ENCODE results near the gene MINPP1. TPM values are rescaled to one million over a fixed set of nuclear protein-coding genes. Genes with fewer than 3 reads are reported as not detected.

MINPP1 gene
- total RNA-seq, 1 donor from 2014 or later, result 5.2 TPM

DNA sequence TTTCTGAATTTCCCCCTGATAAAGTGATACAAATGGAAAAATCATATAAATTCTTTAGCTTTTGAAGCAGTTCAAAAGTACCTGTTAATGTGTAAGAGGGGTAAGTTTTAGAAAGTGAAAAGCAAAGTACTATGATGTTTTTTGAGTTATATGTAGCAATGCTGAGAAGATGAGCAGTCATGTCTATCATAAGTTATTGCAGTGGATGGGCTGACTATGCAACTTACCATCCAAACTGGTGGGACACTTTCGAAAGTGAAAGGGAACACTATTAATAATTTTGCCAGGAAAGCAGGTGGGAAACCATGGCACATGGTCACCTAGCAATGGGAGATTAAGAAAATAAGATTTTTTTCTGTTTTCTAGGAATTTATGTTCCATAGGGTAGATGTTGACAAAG, 4.1 kb downstream of the MINPP1 start:
- ATAC-seq, result no peak
- intact Hi-C loops (cut with DNase I), result no loop called here
- DNase-seq (ENCODE audit: missing footprints), result no peak

DNA sequence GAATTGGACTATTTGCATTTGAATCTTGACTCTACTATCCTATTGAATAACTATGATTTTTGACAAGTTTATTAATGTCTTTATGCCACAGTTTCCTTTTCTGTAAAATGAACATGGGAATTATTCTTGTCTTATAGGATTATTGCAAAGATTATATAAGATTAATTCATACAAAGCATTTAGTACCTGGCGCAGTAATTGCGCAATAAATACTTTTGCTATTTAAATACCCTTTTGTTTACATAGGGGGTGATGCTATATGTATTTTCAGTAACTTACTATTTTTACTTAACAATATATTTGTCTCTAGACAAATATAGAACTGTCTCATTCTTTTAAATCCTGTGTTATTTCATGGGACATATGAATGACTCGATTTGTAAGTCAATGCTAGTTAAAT, 5.3 kb downstream of the MINPP1 start:
- ATAC-seq, result no peak
- intact Hi-C loops (cut with DNase I), result no loop called here
- no peak for DNase-seq (ENCODE audit: missing footprints)

- ATAC-seq, result no peak
- intact Hi-C loops (cut with DNase I), result no loop called here
- no peak for DNase-seq (ENCODE audit: missing footprints)
Observed at GRCh38 chr10:87511526-87511925, 6.8 kb downstream of the MINPP1 start.

- DNase-seq (ENCODE audit: missing footprints), result no peak
- intact Hi-C loops (cut with DNase I), result no loop called here
- no peak for ATAC-seq
Observed at GRCh38 chr10:87518937-87519336, 14.2 kb downstream of the MINPP1 start.

- DNase-seq (ENCODE audit: missing footprints) (no peak), ATAC-seq (no peak)
- intact Hi-C loops (cut with DNase I), result no loop called here
Observed at GRCh38 chr10:87519582-87519981, 14.9 kb downstream of the MINPP1 start.

DNA sequence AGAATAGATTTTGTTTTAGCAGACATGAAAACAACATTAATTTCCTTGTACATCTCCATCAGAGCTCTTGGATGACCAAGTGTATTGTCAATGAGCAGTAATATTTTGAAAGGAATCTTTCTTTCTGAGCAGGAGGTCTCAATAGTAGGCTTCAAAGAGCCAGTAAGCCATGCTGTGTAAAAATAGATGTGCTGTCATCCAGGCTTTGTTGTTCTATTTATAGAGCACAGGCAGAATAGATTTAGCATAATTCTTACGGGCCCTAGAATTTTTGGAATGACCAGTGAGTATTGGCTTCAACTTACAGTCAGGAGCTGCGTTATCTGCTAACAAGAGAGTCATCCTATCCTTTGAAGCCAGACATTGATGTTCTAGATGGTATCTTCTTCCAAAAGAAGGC, 19.0 kb downstream of the MINPP1 start:
- DNase-seq (ENCODE audit: missing footprints) (no peak), ATAC-seq (peak; percentile 54)
- intact Hi-C loops (cut with DNase I), result no loop called here

DNA sequence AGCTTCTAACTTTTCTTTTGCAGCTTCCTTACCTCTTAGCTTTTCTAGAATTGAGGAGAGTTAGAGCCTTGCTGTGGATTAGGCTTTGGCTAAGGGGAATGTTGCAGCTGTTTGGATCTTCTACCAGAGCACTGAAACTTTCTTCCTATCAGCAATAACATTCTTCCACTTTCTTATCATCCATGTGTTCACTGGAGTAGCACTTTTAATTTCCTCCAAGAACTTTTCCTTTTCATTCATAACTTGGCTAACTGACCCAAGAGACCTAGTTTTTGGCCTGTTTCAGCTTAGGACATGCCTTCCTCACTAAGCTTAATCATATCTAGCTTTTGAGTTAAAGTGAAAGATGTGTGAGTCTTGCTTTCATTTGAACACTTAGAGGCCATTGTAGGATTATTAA, 19.6 kb downstream of the MINPP1 start:
- DNase-seq (ENCODE audit: missing footprints), result no peak
- ATAC-seq, result peak; percentile 70
- intact Hi-C loops (cut with DNase I), result no loop called here

- intact Hi-C loops (cut with DNase I), result loop anchor here (2.0 to 10.0 kb wide), 2 partner anchors 123 to 203 kb away; partner anchors contain the start of gene PAPSS2
- ATAC-seq (peak; percentile 57), DNase-seq (ENCODE audit: missing footprints) (no peak)
Observed at GRCh38 chr10:87531908-87532622, 27.4 kb downstream of the MINPP1 start.

DNA sequence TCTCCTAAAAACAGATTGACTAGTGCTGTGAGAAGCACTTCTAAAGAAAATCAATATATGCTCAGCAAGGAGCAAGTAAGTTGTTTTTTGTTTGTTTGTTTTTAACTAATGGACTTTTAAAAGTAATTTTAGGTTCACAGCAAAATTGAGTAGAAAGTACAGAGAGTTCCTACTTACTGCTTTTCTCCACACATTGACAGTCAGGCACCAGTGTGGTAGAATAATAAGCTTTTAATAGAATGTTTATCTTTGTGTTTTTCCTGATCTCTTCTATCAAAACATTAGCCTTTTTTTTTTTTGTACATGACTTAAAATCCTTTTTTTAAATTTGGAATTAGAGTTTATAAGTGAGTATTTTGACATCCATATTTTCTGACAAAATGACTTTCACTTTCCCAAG, 28.0 kb downstream of the MINPP1 start:
- no peak for DNase-seq (ENCODE audit: missing footprints)
- intact Hi-C loops (cut with DNase I), result loop anchor here (2.0 to 10.0 kb wide), 2 partner anchors 122 to 202 kb away; partner anchors contain the start of gene PAPSS2
- no peak for ATAC-seq

DNA sequence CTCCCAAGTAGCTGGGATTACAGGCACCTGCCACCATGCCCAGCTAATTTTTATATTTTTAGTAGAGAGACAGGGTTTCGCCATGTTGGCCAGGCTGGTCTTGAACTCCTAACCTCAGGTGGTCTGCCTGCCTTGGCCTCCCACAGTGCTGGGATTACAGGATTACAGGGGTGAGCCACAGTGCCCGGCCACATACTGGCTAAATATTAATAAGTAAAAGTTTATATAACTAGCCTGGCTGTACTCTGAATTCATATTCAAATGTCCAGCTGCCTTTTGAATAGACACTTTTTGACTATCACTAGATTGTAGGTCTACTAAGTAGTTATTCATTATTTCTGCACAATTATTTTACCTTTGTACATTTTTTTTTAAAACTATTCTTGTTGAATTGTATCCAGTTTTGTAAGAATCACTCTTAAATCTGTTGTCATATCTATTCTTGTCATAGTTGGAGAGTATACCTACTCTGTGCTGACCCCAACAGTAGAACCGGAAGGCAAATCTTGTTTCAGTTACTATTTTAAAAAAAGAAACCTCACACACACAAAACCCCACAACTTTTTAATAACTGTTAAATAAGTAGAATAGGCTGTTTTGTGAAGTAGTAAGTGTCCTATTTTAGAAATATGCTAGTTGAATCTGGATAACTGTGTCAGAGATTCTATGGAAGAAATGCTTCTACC, 29.6 kb downstream of the MINPP1 start:
- intact Hi-C loops (cut with DNase I), result loop anchor here (10.0 kb wide), 1 partner anchor 120 kb away; the partner anchor contains the start of gene PAPSS2
- DNase-seq (ENCODE audit: missing footprints), result no peak
- no peak for ATAC-seq

DNA sequence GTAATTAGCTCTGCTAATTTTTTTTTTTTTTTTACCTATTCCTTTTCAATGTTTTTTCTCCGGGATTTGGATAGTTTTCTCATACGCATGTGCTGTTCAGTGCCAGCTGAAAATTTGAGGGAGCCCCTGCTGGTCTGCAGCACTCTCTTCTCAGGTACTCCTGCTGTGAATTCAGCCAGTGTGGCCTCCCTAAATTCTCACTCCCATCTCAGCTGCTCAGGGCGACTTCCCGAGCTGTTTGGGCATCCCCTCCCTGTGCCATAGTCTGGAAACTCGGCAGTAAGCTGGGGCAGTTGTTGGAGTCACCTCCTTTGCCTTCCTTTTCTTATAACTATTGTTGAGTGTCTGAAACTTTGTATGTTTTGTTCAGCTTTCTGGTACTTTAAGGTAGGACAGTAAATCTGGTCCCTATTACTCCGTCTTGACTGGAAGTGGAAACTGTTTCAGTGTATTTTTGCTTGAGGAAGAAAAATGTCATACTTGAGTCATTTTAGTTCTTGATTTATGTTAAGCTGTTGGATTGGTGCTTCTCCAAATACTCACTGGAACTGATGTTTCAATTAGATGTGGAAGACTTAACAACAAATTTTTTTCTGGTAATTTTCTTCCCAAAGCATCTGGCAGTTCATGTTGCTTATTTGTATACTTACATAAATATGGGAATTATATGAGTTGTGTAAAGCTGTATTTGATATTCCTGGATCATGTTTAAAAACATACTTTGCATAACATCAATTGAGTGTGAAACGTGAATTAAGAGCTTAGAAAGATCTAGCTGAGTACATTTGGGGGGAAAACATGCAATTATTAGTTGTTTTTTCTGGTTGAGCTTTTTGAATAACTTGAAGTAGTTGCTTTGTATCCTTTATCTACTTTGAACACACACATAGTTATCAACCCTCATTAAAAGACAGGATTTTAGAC, 33.7 kb downstream of the MINPP1 start:
- ATAC-seq (no peak), DNase-seq (ENCODE audit: missing footprints) (no peak)
- intact Hi-C loops (cut with DNase I), result loop anchor here (10.0 kb wide), 1 partner anchor 116 kb away; the partner anchor contains the start of gene PAPSS2

DNA sequence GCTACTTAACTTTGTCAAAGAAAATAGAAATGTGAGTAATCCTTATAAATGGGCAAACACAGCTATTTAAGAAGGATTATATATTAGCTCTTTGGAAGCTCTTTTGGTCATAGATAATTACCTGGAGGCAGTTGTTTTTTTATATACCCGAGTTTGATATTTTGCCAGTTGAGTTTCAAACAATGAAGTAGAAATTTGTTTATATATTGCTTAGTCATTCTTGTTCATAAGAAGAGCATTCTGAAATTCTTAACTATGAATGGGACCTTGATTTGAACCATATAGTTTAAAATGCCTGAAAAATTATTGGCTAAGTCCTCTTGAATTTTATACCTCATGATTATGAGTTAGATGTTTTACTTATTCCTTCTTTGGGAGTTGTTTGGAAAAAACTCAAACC, 36.4 kb downstream of the MINPP1 start:
- intact Hi-C loops (cut with DNase I), result no loop called here
- ATAC-seq (no peak), DNase-seq (ENCODE audit: missing footprints) (no peak)

- intact Hi-C loops (cut with DNase I), result no loop called here
- no peak for ATAC-seq
- DNase-seq (ENCODE audit: missing footprints), result no peak
Observed at GRCh38 chr10:87544721-87545120, 40.0 kb downstream of the MINPP1 start.

DNA sequence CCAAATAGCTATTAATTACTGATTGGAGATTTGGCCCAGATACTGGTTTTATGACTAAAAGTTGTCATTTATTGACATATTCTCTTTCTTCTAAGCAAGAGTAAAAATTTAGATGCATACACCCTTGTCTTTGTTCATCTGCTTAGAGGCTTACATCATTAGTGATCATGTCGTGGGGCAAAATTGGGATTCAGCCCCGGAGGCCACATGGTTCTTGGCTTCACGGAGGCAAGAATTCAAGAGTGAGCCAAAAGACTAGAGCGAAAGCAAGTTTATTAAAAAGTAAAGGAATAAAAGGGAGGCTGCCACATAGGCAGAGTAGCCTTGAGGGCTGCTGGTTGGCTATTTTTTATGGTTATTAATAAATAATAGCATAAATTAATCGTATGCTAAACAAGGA, 41.1 kb downstream of the MINPP1 start:
- intact Hi-C loops (cut with DNase I), result no loop called here

DNA sequence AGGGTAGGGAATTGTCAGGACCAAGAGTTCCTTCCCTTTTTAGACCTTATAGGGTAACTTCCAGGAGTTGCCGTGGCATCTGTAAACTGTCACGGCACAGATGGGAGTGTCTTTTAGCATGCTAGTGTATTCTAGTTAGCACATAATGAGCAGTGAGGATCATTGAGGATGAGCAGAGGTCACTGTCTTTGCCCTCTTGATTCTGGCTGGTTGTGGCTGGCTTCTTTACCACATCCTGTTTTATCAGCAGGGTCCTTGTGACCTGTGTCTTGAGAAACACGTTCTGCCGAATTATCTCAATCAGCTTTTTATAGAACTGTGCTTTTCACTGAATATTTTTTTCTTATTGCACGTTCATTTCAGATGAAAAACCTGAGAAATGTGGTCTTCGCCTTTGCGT, 41.5 kb downstream of the MINPP1 start:
- DNase-seq (ENCODE audit: missing footprints) (no peak), ATAC-seq (no peak)
- intact Hi-C loops (cut with DNase I), result no loop called here

More for the DNA sequence above, 41.1 kb downstream of the MINPP1 start:
- DNase-seq (ENCODE audit: missing footprints), result no peak
- ATAC-seq, result no peak

DNA sequence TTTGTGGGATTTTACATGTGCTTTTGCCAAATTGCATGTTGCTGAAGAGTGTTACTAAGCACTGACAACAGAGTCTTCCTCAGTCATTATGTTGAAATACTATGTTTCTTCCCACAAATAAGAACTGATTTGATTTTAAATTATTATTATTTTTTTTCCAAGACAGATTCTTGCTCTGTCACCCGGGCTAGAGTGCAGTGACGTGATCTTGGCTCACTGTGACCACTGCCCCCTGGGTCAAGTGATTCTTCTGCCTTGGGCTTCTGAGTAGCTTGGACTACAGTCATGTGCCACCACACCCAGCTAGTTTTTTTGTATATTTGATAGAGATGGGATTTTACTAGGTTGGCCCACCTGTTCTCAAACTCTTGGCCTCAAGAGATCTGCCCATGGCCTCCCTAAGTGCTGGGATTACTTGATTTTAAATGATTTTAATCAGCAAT, 42.3 kb downstream of the MINPP1 start:
- ATAC-seq (no peak), DNase-seq (ENCODE audit: missing footprints) (no peak)
- intact Hi-C loops (cut with DNase I), result no loop called here

DNA sequence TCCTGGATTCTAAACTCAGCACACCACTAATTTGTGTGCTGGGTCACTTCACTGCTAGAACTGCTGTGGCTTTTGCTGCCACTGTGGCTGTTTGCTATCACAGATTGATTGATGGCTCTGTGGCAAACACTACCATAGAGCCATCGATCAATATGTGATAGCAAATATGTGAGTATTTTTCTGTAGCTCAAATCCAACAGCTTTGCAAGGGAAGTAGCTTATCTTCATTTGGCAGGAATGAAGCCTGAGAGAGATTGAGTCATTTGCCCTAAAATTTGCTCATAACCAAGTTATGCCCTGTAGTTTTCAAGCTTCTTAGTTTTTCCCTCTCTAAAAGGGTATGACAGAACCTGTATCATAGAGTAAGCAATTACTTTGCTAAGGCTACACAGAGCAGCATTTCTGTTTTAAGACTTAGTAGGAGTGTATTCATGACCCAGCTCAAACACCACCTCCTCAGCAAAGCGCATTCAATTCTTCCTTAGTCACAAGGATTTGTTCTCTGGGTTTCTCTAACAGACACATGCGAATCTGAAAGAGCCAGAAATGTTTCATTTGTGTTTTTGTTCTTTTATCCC, 43.1 kb downstream of the MINPP1 start:
- ATAC-seq (no peak), DNase-seq (ENCODE audit: missing footprints) (no peak)
- intact Hi-C loops (cut with DNase I), result no loop called here

DNA sequence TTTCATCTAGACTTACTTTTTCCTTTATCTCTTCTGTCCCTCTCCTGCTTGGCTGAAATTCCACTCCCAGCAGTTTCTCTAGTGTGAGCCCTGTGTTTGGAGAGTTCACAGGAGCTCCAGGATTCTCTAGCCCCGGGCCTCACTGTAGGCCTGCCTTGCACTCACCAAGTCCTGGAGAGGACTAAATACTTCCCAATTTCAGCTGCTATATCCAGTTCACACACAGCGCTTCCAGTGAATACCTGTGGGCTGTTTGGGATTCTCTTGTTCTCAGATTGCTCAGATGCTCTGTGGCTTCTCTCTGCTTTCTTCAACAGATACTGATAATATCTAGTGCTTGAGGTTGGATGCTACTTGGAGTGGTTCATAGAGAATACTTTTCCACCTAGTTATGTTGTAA, 46.0 kb downstream of the MINPP1 start:
- intact Hi-C loops (cut with DNase I), result no loop called here
- no peak for ATAC-seq
- DNase-seq (ENCODE audit: missing footprints), result no peak

- no peak for DNase-seq (ENCODE audit: missing footprints)
- no peak for ATAC-seq
- intact Hi-C loops (cut with DNase I), result no loop called here
Observed at GRCh38 chr10:87551326-87551725, 46.6 kb downstream of the MINPP1 start.

Data from Right ventricle myocardium inferior (tissue), 1 donor.